Occipital lobe (tissue), 2 donors: ENCODE data around the gene C9orf50. TPM values are rescaled to one million over a fixed set of nuclear protein-coding genes. Genes with fewer than 3 reads are reported as not detected.

ENCODE experiments used
- DNase-seq: peaks from one replicate; lab custom pipeline; 2025; lab: John Stamatoyannopoulos, UW
- total RNA-seq: library from RNA; depleted of rRNA; stranded (reverse); fragments of >200 nt; gene quantifications from one replicate; pipeline ENCODE4 v1.2.3, GENCODE V29; 2014

C9orf50 gene
- total RNA-seq, 1 donor from 2014 or later: not detected

GRCh38 chr9:129611307-129611800, 9.5 kb downstream of the C9orf50 start:
- DNase-seq: no peak

GRCh38 chr9:129610473-129611306, 10.2 kb downstream of the C9orf50 start:
- DNase-seq: peak; percentile 39

GRCh38 chr9:129610213-129610472, 10.8 kb downstream of the C9orf50 start:
- no peak for DNase-seq

GRCh38 chr9:129609486-129610212, 11.3 kb downstream of the C9orf50 start:
- no peak for DNase-seq

- no peak for DNase-seq
Observed at GRCh38 chr9:129608561-129609481, 12.1 kb downstream of the C9orf50 start.

GRCh38 chr9:129607027-129607387, 13.9 kb downstream of the C9orf50 start:
- DNase-seq: no peak

- no peak for DNase-seq
Observed at GRCh38 chr9:129606161-129607026, 14.5 kb downstream of the C9orf50 start.

- no peak for DNase-seq
Observed at GRCh38 chr9:129604766-129605163, 16.1 kb downstream of the C9orf50 start.

GRCh38 chr9:129604056-129604765, 16.7 kb downstream of the C9orf50 start:
- DNase-seq: no peak

GRCh38 chr9:129602598-129603415, 18.1 kb downstream of the C9orf50 start:
- DNase-seq: no peak

- no peak for DNase-seq
Observed at GRCh38 chr9:129601082-129601674, 19.7 kb downstream of the C9orf50 start.

GRCh38 chr9:129598089-129598596, 22.8 kb downstream of the C9orf50 start:
- DNase-seq: no peak

GRCh38 chr9:129597355-129598088, 23.4 kb downstream of the C9orf50 start:
- no peak for DNase-seq

- DNase-seq: no peak
Observed at GRCh38 chr9:129596541-129597331, 24.2 kb downstream of the C9orf50 start.

GRCh38 chr9:129595903-129596540, 24.9 kb downstream of the C9orf50 start:
- no peak for DNase-seq

GRCh38 chr9:129595311-129595741, 25.6 kb downstream of the C9orf50 start:
- no peak for DNase-seq

GRCh38 chr9:129594632-129595031, 26.3 kb downstream of the C9orf50 start:
- DNase-seq: no peak
